Loucy (cell line): Measurements from ENCODE around the gene PCK1.

Experiments
- H2AFZ ChIP-seq: fragments of 200-600 bp; sonication (generic); 2 replicates; pipeline ENCODE4 v1.6.0; 2016; ENCODE audit warnings: antibody characterized with exemption, mild to moderate bottlenecking, low read length, moderate library complexity
- H3F3A ChIP-seq: fragments of 200-600 bp; 2 replicates; pipeline ENCODE4 v1.6.0; 2016; ENCODE audit warnings: antibody characterized with exemption, low read depth, mild to moderate bottlenecking
- H3K27me3 ChIP-seq: fragments of 200-600 bp; sonication (generic); 2 replicates; pipeline ENCODE4 v1.6.1; 2014; ENCODE audit warnings: low read length, mild to moderate bottlenecking; ENCODE audit not compliant: insufficient read depth, poor library complexity, severe bottlenecking
- H3K36me3 ChIP-seq: fragments of 200-600 bp; sonication (generic); 2 replicates; pipeline ENCODE4 v1.6.1; 2016; ENCODE audit warnings: low read length; ENCODE audit not compliant: insufficient read depth
- H3K4me1 ChIP-seq: fragments of 200-600 bp; sonication (generic); 2 replicates; pipeline ENCODE4 v1.5.1; 2014; ENCODE audit warnings: low read length, mild to moderate bottlenecking; ENCODE audit not compliant: insufficient read depth, poor library complexity, severe bottlenecking
- H3K4me2 ChIP-seq: fragments of 200-600 bp; sonication (generic); 2 replicates; pipeline ENCODE4 v1.6.0; 2014; ENCODE audit warnings: antibody characterized with exemption, low read length, low read depth, mild to moderate bottlenecking; ENCODE audit not compliant: poor library complexity, severe bottlenecking
- H3K4me3 ChIP-seq: fragments of 200-600 bp; sonication (generic); 2 replicates; pipeline ENCODE4 v1.5.1; 2014; ENCODE audit warnings: low read length, mild to moderate bottlenecking, mixed read lengths; ENCODE audit not compliant: poor library complexity, severe bottlenecking
- H3K79me2 ChIP-seq: fragments of 200-600 bp; sonication (generic); 2 replicates; pipeline ENCODE4 v1.6.1; 2014; ENCODE audit warnings: low read length; ENCODE audit not compliant: insufficient read depth
- H3K9ac ChIP-seq: fragments of 200-600 bp; sonication (generic); 2 replicates; pipeline ENCODE4 v1.6.0; 2014; ENCODE audit warnings: mild to moderate bottlenecking, low read depth, low read length, moderate library complexity; ENCODE audit not compliant: poor library complexity, severe bottlenecking
- H3K9me2 ChIP-seq: fragments of 200-600 bp; sonication (generic); replicated peaks from 2 replicates; pipeline ENCODE4 v1.6.1; 2016; ENCODE audit warnings: low read depth, low read length, mixed read lengths
- H3K9me3 ChIP-seq: fragments of 200-600 bp; sonication (generic); 2 replicates; pipeline ENCODE4 v1.6.1; 2014; ENCODE audit warnings: mild to moderate bottlenecking, antibody characterized with exemption, low read length, low read depth; ENCODE audit not compliant: insufficient read depth
- H4K20me1 ChIP-seq: fragments of 200-600 bp; sonication (generic); 2 replicates; pipeline ENCODE4 v1.6.0; 2014; ENCODE audit warnings: antibody characterized with exemption, low read length, mild to moderate bottlenecking; ENCODE audit not compliant: insufficient read depth, poor library complexity, severe bottlenecking
- EZH2phosphoT487 ChIP-seq: fragments of 200-600 bp; IDR thresholded peaks from 2 replicates; pipeline ENCODE4 v1.6.1; 2018; ENCODE audit warnings: antibody characterized with exemption, mild to moderate bottlenecking, moderate library complexity, borderline replicate concordance
- TF ChIP-seq, protein P1 (sequence below): fragments of 200-600 bp; sonication (generic); conservative IDR thresholded peaks from 2 replicates; pipeline ENCODE4 v1.5.1; 2014; ENCODE audit warnings: mild to moderate bottlenecking, antibody characterized with exemption, low read length

Gene PCK1

DNA sequence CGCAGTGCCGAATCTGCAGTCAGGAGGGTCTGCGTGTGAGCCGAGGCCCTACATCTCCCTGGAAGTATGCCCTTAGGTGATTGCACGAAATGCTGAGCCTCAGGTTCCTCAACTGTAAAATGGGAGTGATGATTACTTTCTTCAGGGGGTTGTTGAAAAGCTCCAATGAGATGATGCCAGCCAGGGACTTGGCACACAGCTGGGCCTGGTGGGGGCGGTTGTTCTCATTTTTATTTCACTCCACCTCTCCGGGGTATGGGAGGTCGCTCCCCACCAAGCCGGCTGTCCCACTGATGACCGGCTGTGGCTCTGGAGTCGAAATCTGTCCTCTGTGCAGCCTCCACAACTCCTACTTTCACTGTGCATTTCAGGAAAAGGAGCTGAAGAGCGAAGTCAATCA lies 8.1 kb downstream of the PCK1 start:
- H2AFZ ChIP-seq = no peak overlapping the region
- H3K4me1 ChIP-seq = no peaks in the 10 kb centered on the region
- H3K36me3 ChIP-seq = no peaks in the 10 kb centered on the region
- H3K27me3 ChIP-seq = no peaks in the 10 kb centered on the region
- no peak overlapping the region for H3K4me3 ChIP-seq
- no peak overlapping the region for H3K9ac ChIP-seq
- no peaks in the 10 kb centered on the region for H3K79me2 ChIP-seq
- no peak for TF ChIP-seq EZH2phosphoT487
- TF ChIP-seq, protein P1, sequence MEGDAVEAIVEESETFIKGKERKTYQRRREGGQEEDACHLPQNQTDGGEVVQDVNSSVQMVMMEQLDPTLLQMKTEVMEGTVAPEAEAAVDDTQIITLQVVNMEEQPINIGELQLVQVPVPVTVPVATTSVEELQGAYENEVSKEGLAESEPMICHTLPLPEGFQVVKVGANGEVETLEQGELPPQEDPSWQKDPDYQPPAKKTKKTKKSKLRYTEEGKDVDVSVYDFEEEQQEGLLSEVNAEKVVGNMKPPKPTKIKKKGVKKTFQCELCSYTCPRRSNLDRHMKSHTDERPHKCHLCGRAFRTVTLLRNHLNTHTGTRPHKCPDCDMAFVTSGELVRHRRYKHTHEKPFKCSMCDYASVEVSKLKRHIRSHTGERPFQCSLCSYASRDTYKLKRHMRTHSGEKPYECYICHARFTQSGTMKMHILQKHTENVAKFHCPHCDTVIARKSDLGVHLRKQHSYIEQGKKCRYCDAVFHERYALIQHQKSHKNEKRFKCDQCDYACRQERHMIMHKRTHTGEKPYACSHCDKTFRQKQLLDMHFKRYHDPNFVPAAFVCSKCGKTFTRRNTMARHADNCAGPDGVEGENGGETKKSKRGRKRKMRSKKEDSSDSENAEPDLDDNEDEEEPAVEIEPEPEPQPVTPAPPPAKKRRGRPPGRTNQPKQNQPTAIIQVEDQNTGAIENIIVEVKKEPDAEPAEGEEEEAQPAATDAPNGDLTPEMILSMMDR = no peak
- H3K9me3 ChIP-seq = no peaks in the 10 kb centered on the region
- no peaks in the 10 kb centered on the region for H3K9me2 ChIP-seq
- no peaks in the 10 kb centered on the region for H4K20me1 ChIP-seq
- H3F3A ChIP-seq = no peaks in the 10 kb centered on the region
- H3K4me2 ChIP-seq = no peak overlapping the region

DNA sequence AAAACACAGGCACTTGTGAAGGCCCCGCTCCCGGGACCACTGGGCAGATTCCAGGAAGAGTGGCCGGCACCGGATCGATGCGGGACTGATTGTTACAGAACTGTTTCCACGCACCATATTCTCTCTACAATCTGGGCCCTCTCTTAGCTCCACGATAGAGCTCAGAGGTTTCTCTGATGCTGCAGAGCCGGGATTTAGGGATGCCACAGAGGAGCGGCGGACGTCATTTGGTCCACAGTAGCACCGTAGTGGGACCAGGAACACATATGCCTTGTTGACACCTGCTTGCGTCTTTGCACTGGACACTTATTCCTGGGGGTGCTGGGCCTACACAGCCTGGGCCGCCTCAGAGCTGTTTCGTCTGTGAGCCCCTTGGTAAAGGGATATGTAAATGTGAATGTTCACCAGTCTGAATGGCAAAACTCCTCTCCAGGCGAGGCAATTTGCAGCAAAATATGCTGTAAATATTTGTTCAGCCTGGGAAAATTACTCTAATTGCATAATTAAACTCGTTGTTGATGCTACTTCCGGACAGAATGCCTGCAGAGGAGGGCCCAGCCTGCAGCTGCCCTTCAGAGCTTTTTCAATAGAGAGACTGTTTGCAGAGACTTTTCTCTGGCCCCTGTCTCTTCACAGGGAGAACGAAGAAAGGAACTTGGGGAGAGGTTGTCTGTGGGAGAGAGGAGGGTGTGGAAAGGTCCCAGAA lies 9.4 kb downstream of the PCK1 start:
- no peaks in the 10 kb centered on the region for H3K4me1 ChIP-seq
- no peak overlapping the region for H3K4me2 ChIP-seq
- H3K9ac ChIP-seq = no peak overlapping the region
- TF ChIP-seq, protein P1 = no peak
- no peak for TF ChIP-seq EZH2phosphoT487
- H3K79me2 ChIP-seq = no peaks in the 10 kb centered on the region
- no peaks in the 10 kb centered on the region for H3F3A ChIP-seq
- H3K4me3 ChIP-seq = no peak overlapping the region
- no peaks in the 10 kb centered on the region for H3K9me2 ChIP-seq
- H4K20me1 ChIP-seq = no peaks in the 10 kb centered on the region
- H3K36me3 ChIP-seq = no peaks in the 10 kb centered on the region
- no peaks in the 10 kb centered on the region for H3K9me3 ChIP-seq
- no peak overlapping the region for H2AFZ ChIP-seq
- no peaks in the 10 kb centered on the region for H3K27me3 ChIP-seq

- no peaks in the 10 kb centered on the region for H3K79me2 ChIP-seq
- no peaks in the 10 kb centered on the region for H3K27me3 ChIP-seq
- H3K36me3 ChIP-seq = no peaks in the 10 kb centered on the region
These were observed 10.0 kb downstream of the PCK1 start for GRCh38 chr20:57570920-57571319.

More at GRCh38 chr20:57570920-57571319, 10.0 kb downstream of the PCK1 start:
- H3K4me2 ChIP-seq = no peak overlapping the region
- H3K4me3 ChIP-seq = no peak overlapping the region
- H3K4me1 ChIP-seq = no peaks in the 10 kb centered on the region
- H3K9me3 ChIP-seq = no peaks in the 10 kb centered on the region
- H3K9ac ChIP-seq = no peak overlapping the region
- H3K9me2 ChIP-seq = no peaks in the 10 kb centered on the region
- H3F3A ChIP-seq = no peaks in the 10 kb centered on the region
- H2AFZ ChIP-seq = no peak overlapping the region
- TF ChIP-seq, protein P1 = no peak
- no peak for TF ChIP-seq EZH2phosphoT487
- no peaks in the 10 kb centered on the region for H4K20me1 ChIP-seq
